Ovary (tissue), 3 donors: Measurements from ENCODE around the gene LGALS8.

Experiments used
- EP300 ChIP-seq: sonication (generic); formaldehyde crosslinking; IDR thresholded peaks from one replicate; pipeline ENCODE4 v1.6.1; 2017; ENCODE audit warnings: antibody characterized with exemption
- TF ChIP-seq, protein P1 (sequence below), 3 donors: fragments of 450-650 bp in 2 of 3; fragments of 200-600 bp in 1 of 3; IDR thresholded peaks; one replicate each; pipeline versions ENCODE4 v1.5.1 to v1.8.0; 2016 to 2022; ENCODE audit warnings: antibody characterized with exemption in 3 of 3, mild to moderate bottlenecking in 1 of 3
- donor health status: DM: no; HTN: no; CAD: no.

DNA sequence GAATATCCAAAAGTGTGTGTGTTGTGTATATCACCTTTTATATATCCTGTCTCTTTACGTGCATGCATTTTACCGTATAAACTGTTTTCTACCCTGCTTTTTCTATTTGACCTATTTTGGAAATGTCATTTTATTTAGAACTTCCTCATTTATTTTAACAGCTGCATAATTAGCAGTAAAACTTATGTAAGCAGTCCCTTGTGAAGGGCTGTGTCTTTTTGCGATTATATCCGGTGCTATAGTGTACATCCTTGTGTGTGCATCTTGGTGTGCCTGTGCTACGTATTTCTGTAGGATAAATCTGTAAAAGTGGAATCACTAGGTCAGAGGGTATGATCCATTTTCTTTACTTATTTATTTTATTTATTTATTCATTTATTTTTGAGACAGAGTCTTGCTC is 7.2 kb downstream of the LGALS8 start:
- TF ChIP-seq, protein P1, sequence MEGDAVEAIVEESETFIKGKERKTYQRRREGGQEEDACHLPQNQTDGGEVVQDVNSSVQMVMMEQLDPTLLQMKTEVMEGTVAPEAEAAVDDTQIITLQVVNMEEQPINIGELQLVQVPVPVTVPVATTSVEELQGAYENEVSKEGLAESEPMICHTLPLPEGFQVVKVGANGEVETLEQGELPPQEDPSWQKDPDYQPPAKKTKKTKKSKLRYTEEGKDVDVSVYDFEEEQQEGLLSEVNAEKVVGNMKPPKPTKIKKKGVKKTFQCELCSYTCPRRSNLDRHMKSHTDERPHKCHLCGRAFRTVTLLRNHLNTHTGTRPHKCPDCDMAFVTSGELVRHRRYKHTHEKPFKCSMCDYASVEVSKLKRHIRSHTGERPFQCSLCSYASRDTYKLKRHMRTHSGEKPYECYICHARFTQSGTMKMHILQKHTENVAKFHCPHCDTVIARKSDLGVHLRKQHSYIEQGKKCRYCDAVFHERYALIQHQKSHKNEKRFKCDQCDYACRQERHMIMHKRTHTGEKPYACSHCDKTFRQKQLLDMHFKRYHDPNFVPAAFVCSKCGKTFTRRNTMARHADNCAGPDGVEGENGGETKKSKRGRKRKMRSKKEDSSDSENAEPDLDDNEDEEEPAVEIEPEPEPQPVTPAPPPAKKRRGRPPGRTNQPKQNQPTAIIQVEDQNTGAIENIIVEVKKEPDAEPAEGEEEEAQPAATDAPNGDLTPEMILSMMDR (IDR thresholded peaks at IDR 0.05) = no peak
- no peak for TF ChIP-seq EP300
